GM21390 (cell line): Measurements from ENCODE around the gene DEAF1.
A peak's percentile ranks its signal among the peaks of the same experiment; 100 is the strongest.
"Not testable (repeated sequence)": the region's sequence is repeated elsewhere in the genome, so short reads cannot be mapped to it uniquely, and the experiment has no call there.

Experiments used
- ATAC-seq: cut with Tn5 transposase; IDR thresholded peaks from one replicate; pipeline ENCODE4 v1.9.1; 2021; ENCODE audit not compliant: unreplicated experiment

DEAF1 gene, protein sequence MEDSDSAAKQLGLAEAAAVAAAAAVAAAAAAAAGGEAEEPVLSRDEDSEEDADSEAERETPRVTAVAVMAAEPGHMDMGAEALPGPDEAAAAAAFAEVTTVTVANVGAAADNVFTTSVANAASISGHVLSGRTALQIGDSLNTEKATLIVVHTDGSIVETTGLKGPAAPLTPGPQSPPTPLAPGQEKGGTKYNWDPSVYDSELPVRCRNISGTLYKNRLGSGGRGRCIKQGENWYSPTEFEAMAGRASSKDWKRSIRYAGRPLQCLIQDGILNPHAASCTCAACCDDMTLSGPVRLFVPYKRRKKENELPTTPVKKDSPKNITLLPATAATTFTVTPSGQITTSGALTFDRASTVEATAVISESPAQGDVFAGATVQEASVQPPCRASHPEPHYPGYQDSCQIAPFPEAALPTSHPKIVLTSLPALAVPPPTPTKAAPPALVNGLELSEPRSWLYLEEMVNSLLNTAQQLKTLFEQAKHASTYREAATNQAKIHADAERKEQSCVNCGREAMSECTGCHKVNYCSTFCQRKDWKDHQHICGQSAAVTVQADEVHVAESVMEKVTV

DNA sequence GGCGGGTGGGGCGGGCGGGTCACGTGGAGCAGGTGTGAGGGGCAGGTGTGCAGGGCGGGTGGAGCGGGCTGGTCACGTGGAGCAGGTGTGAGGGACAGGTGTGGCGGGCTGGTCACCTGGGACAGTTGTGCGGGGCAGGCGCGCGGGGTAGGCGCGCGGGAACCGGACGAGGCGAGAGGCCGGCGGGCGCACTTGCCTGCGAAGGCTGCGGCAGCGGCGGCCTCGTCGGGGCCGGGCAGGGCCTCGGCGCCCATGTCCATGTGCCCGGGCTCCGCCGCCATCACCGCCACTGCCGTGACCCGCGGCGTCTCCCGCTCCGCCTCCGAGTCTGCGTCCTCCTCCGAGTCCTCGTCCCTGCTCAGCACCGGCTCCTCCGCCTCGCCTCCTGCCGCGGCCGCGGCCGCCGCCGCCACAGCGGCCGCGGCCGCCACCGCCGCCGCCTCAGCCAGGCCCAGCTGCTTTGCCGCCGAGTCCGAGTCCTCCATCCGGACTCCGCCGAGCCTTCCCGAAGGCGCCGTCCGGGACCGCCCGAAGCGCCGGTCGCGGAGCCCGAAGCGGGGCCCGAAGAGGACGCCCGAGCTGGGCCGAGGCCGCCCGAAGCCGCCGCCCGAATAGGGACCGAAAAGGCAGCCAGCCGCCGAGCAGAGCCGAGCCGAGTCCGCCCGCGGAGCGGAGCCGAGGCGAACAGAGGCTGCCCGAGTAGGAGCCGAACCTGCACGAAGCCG lies at the start of gene DEAF1:
Gene DEAF1 (minus strand): TSS at position 660 of the 725 bp plus-strand sequence. CDS start 175 bp downstream, at position 485.
- peak; percentile 72 for ATAC-seq

DNA sequence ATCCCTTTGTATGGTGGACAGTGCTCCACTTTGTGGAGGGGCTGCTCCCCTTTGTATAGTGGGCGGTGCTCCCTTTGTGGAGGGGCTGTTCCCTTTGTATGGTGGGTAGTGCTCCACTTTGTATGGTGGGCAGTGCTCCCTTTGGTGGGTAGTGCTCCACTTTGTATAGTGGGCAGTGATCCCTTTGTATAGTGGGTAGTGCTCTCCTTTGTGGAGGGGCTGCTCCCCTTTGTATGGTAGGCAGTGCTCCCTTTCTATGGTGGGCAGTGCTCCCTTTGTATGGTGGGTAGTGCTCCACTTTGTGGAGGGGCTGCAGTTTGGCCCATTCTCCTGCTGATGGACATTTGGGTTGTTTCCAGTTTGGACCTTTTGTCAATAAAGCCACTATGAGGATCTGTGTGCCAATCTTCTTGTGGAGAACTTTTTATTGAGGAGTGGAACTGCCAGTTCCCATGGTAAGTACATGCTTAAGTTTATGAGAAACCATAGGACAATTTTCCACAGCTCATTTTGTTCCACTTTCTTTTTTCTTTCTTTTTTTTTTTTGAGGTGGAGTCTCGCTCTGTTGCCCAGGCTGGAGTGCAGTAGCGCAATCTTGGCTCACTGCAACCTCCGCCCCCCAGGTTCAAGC lies 47.7 kb upstream of the DEAF1 start:
- ATAC-seq = no peak

DNA sequence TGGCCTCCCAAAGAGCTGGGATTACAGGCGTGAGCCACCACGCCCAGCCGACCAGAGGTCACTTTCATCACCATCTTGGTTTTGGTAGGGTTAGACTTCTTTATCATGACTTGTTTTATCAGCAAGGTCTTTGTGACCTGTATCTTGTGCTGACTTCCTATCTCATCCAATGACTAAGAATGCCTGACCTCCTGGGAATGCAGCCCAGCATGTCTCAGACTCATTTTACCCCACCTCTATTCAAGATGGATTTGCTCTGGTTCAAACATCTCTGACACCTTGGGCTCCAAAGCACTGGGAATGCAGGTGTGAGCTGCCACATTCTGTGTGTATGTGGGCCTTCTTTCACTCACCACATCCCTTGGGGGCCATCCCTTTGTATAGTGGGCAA lies 47.1 kb upstream of the DEAF1 start:
- no peak for ATAC-seq

DNA sequence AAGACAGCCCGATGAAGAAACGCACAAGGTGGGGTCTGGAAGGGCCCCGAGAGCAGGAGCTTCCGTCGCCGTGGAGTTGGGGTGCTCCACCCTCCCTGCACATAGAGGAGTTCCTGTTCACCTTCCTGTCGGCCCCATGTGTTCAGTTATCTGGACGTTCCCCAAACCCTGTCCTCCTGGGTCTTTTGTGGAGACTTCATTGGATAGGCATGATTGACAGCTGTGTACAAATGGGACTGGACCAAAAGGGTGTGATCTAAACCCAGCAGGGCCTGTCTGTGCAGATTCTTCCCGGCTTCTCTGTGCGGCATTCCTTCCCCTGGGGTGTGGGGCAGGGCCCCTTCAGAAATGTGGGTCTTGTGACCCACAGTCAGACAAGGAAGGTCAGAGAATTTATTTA lies 42.9 kb upstream of the DEAF1 start:
- ATAC-seq = not testable (repeated sequence)

DNA sequence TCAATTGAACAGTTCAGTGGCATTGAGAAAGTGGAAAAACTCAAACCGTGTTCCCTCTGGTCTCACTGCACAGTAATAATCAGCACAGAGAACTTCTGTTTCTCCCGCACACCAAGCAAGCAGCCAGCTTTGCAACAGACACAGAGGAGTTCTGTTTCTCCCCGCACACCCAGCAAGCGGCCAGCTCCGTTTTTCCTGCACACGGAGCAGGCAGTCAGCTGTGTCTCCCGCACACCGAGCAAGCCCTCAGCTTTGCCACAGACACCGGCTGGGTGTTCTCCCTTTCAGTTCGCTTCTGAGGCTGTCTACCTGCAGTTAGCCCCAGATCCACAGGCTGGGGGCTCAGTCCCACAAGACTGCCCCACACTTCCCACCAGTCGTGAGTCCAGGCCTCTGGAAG lies 42.3 kb upstream of the DEAF1 start:
- no peak for ATAC-seq

DNA sequence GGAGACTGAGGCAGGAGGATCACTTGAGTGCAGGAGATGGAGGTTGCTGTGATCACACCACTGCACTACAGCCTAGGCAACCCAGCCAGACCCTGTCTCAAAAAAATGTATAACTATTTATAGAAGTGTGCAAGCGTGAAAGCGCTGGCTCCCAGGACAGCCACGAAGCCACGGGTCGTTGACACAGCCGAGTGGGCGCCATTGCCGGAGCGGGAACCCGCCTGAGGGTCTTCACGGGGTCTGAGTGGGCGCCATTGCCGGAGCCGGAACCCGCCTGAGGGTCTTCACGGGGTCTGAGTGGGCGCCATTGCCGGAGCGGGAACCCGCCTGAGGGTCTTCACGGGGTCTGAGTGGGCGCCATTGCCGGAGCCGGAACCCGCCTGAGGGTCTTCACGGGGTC lies 39.5 kb upstream of the DEAF1 start:
- ATAC-seq = not testable (repeated sequence)

DNA sequence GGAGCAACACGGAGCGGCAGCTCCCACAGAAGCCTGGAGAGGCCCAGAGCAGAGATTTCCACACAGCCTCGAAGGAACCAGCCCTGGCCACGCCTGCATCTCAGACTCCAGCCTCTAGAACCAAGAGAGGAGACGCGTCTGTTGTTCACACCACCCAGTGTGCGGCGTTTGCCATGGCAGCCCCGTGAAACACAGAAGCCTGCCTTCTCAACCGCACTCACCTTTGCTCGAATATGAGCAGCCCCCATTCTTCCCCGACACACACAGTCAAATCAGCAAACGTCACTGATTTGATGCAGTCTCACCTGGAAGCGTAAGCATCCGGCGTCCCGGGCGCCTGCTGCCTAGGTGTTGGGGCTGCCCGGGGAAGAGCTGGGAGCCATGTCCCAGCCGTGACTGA lies 38.0 kb upstream of the DEAF1 start:
- no peak for ATAC-seq

DNA sequence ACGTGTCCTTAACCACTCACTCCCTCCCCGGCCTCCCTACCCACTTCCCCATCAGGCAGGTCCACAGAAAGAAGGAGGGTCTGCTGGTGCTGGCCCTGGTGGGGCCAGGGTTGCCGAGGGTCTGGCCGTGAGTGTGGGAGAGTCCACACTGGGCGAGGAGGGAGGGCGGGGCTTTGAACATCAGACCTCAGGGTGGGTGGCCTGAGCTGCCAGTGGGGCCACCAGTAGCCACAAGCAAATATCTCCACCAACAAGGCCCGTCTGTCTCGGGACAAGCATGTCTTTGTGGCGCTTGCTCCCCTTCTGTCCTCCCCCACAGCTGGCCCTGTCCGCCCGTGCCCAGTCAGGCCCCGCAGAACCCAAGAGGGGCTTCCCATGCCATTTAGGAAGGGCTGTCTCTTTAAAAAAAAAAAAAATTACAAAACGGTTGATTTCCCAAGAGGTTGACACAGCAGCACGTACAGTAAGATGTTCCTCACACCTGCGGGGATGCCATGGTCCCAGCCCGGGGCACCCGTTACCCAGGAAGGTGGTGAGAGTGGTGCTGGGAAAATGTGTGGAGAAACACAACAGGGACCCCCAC lies 34.6 kb upstream of the DEAF1 start:
- ATAC-seq = no peak

DNA sequence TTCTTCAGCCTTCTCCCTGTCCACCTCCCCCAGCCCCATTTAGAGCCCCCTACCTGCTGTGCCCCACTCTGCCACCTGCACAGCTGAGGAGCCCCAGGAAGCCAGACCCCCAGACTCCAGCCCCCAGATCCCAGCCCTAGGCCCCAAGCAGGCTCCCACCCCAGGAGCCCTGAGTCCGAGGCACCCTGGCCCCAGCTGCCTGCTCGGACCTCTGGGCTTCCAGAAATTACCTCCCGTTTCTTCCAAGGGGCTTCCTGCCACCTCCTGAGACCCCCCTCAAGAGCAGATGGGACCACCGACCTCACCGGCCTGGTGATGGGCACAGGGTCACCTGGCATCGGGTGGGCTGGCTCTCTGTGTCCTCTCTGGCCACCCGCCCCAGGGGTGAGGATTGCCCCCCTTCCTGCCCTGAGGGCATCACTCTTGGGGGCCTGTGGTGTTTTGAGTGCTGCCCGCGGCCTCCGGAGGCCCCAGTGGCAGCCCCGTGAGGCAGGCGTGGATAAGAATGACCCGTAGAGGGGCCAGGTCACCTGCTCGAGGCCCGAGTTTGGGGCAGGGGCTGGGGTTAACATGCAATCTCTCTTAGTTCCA lies 34.0 kb upstream of the DEAF1 start:
- ATAC-seq = no peak

DNA sequence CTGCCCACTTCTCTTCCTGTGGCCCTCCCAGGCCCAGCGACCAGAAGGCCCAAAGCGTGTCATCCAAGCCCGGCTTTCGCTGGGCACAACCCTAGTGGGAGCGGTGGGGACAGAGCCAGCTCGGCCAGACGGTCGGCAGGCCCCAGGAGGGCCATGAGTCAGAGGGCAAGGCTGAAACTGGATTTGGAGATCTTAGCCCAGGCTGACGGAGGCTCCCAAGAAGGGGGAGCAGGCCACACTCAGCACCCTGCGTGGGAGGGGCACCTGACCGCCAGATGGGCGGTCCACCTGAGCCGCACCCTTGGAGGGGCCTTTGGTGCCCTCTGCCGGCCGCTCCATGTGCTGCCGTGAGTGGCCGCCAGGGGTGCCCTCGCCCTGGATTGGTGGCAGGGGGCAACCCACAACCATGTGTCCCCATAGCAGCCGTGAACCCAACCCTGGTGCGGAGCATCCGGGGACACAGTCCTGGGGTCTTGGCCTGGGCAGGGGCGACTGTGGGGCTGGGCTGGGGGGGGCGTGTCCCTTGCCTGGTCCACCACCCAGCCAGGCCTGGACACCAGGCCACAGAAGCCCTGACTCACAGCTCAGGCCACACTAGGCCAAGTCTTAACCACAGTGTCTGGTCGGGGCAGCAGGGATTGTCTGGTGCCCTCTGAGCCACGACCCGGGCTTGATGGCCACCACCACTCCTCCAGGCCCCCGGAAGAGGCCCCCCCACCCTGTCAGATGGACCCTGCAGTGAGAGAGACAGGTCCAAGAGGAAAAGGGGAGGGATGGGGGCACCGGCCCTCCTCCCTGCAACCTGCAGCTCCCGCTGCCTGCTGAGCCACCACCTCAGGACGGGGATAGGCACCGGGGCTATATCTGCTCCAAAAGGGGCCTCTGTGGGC lies 33.1 kb upstream of the DEAF1 start:
- no peak for ATAC-seq

DNA sequence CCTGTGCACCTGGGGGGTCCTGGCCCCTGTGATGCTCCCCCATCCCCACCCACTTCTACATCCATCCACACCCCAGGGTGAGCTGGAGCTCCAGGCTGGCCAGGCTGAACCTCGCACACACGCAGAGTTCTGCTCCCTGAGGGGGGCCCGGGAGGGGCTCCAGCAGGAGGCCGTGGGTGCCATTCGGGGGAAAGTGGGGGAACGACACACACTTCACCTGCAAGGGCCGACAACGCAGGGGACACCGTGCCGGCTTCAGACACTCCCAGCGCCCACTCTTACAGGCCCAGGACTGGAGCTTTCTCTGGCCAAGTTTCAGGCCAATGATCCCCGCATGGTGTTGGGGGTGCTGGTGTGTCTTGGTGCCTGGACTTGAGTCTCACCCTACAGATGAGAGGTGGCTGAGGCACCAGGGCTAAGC lies 32.3 kb upstream of the DEAF1 start:
- no peak for ATAC-seq

DNA sequence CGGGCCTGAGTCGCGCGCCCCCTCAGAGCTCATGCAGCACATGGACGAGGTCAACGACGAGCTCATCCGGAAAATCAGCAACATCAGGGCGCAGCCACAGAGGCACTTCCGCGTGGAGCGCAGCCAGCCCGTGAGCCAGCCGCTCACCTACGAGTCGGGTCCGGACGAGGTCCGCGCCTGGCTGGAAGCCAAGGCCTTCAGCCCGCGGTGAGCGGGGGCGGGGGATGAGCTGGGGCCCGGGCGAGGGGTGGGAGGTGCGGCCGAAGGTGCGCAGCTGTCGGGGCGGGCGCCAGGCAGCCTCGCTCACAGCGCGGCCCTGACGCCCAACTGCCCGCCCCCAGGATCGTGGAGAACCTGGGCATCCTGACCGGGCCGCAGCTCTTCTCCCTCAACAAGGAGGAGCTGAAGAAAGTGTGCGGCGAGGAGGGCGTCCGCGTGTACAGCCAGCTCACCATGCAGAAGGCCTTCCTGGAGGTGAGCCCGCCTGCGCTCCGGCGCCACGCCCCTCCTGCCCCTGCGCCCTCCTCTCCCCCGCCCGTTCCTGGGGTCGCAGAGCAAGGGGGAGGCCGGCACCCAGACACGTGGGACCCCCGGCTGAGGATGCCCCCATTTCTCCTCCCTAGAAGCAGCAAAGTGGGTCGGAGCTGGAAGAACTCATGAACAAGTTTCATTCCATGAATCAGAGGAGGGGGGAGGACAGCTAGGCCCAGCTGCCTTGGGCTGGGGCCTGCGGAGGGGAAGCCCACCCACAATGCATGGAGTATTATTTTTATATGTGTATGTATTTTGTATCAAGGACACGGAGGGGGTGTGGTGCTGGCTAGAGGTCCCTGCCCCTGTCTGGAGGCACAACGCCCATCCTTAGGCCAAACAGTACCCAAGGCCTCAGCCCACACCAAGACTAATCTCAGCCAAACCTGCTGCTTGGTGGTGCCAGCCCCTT lies 31.5 kb upstream of the DEAF1 start:
- ATAC-seq = no peak

DNA sequence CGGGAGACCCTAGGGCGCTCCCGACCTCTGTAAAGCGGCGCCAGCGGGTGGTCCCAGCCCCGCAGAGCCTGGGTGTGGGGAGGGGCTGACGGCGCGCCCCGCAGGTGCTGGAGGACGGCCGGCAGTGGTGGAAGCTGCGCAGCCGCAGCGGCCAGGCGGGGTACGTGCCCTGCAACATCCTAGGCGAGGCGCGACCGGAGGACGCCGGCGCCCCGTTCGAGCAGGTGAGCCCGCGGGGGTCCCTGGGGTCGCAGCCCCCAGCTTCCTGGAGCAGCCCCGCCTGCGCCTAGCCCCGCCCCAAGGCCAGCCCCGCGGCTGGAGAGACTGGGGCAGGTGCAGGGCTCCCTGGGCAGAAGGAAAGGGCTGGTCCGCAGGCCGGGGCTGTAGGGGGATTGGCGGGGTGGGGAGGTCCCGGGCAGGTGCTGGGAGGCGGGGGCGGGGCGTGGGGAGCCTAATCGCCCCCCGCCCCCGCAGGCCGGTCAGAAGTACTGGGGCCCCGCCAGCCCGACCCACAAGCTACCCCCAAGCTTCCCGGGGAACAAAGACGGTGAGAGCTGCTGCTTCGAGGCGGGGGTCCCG lies 30.7 kb upstream of the DEAF1 start:
- no peak for ATAC-seq

DNA sequence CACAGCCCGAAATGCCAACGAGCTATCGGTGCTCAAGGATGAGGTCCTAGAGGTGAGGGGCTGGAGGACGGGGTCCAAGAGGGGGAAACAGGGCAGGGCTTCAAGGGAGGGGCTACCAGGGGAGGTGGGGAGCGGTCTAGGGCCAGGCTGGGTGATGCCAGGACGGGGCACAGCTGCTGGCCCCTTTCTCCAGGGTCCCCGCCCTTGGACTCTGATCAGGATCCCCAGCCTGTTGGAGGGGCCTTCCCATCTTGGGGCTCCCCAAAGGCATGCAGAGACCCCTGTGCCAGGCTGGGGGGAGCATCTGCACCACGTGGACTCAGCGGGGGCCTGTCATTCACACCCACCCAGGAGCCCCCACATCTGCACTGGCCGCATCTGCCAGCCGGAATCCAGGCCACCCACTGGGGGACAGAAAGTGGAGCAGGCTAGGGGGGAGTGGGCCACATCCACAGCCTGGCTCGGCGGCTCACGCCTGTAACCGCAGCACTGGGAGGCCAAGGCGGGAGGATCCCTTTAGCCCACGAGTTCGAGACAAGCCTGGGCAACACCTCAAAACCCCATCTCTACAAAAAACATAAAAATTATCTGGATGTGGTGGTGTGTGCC lies 29.9 kb upstream of the DEAF1 start:
- ATAC-seq = no peak

DNA sequence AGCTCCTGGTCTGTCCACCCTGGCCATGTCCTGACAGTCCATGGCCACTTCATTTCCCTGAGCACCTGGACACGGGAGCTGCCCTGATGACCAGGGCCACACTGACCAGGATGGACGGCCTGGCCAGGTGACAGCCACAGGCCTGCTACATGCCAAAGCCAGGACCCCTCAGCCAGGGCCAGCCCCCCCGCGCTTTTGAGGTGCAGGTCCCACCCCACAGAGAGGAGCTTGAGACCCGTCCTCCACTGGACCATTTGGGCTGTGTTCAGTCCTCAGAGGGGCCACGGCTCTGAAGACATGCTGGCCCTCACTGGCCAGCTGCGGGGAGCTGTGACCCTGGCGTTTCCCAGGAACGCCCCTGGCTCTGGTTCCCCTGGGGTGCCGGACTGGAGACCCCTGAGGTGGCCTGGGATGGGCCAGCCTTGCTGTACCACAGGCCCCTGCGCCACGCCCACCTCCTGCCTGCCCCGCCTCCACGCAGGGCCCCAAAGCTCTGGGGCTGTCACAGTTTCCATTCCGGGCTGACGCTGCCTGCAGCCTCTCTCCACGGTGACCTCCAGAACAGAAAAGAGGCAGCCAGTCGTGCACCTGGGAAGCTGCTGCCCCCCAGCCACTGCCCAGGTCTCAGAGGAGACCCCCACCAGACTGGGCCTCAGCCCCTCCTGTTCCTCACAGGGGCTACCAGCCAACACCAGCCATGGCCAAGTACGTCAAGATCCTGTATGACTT lies 29.2 kb upstream of the DEAF1 start:
- ATAC-seq = no peak

DNA sequence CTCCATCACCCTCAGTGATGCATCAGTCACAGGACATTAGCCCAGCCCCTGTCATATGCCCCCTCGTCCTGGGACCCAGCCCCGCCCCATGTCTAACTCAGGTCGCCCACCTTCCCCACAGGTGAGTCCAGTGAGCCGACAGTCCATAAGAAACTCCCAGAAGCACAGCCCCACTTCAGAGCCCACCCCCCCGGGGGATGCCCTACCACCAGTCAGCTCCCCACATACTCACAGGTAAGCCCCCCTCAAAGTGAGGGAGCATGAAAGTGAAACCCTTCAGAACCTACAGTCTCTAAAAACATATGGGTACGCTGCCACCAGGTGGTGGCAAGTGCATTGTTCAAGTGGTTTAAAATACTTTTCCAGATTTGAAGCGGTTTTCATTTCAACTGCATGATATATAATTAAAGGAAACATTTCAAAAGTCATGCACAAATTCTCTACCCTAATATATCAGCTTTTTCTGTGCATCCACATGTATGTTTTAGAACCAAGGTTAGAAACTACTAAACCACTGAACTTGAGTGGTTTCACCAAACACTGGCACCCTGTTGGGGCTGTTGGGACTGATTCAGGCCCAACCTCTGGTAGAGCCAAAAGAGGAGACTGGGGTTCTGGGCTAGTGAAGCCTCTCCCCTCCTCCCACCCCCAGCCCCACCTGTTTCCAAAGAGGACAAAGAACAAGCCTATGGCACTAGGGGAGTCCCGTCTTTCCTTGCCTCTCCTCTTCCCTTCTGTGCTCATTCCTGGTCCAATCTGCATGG lies 28.3 kb upstream of the DEAF1 start:
- no peak for ATAC-seq
